ENCODE data around the gene AKT1. TPM values are rescaled to one million over a fixed set of nuclear protein-coding genes. Genes with fewer than 3 reads are reported as not detected.
A peak's percentile ranks its signal among the peaks of the same experiment; 100 is the strongest.
"Not testable (repeated sequence)": the region's sequence is repeated elsewhere in the genome, so short reads cannot be mapped to it uniquely, and the experiment has no call there.

AKT1 gene
- total RNA-seq, 1 donor from 2014 or later, result 191 TPM

DNA sequence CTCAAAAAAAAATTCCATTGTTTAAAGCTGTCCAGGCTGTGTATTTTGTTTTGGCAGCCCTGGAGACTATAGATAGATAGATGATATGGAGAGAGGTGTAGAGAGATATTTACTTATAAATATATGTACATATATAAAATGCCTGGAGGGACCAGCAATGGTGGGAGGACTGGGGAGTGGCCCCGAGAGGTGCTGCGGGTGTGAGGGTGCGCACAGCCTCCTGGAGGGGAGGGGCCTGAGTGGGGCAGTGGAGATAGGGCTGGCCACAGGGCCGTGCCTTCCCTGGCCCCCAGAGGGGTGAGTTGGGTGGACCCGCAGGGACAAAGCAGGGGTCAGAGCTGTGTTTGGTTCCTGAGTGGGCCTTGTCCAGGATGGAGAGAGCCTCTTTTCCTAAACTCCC lies 65.1 kb downstream of the AKT1 start:
- TF ChIP-seq, protein P1, sequence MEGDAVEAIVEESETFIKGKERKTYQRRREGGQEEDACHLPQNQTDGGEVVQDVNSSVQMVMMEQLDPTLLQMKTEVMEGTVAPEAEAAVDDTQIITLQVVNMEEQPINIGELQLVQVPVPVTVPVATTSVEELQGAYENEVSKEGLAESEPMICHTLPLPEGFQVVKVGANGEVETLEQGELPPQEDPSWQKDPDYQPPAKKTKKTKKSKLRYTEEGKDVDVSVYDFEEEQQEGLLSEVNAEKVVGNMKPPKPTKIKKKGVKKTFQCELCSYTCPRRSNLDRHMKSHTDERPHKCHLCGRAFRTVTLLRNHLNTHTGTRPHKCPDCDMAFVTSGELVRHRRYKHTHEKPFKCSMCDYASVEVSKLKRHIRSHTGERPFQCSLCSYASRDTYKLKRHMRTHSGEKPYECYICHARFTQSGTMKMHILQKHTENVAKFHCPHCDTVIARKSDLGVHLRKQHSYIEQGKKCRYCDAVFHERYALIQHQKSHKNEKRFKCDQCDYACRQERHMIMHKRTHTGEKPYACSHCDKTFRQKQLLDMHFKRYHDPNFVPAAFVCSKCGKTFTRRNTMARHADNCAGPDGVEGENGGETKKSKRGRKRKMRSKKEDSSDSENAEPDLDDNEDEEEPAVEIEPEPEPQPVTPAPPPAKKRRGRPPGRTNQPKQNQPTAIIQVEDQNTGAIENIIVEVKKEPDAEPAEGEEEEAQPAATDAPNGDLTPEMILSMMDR (IDR thresholded peaks at IDR 0.05; ENCODE audit: insufficient read depth, low read length, severe bottlenecking), result no peak
- Histone ChIP-seq H3K36me3 (ENCODE audit: control insufficient read depth, insufficient read depth, low read length) (peaks cover 1% of the 10 kb centered on the region), H3K27me3 (ENCODE audit: control insufficient read depth, insufficient read depth, low read length) (no peaks in the 10 kb centered on the region), H3K4me3 (ENCODE audit: low read depth, low read length) (no peak overlapping the region)
- FAIRE-seq, result no peak
- DNase-seq (ENCODE audit: low read depth), result no peak

DNA sequence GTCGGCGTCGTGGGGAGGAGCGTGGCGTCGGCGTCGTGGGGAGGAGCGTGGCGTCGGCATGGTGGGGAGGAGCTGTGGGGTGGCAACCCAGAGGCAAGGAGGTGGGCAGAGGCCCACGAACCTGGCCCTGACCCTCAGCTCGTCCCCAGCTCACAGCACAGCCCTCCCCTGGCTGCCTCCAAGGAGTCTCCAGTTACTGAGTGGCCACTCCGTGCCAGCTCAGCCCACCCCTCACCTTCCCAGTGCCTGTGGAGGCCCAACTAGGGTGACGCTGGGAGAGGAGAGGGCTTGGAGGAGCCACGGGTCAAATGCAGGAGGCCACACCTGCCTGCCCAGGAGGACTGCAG lies 65.7 kb downstream of the AKT1 start:
- no peak overlapping the region for H3K4me3 ChIP-seq (ENCODE audit: low read depth, low read length)
- FAIRE-seq (no peak), DNase-seq (ENCODE audit: low read depth) (no peak)
- no peaks in the 10 kb centered on the region for H3K36me3 ChIP-seq (ENCODE audit: control insufficient read depth, insufficient read depth, low read length)
- TF ChIP-seq, protein P1 (IDR thresholded peaks at IDR 0.05; ENCODE audit: insufficient read depth, low read length, severe bottlenecking), result no peak
- no peaks in the 10 kb centered on the region for H3K27me3 ChIP-seq (ENCODE audit: control insufficient read depth, insufficient read depth, low read length)

DNA sequence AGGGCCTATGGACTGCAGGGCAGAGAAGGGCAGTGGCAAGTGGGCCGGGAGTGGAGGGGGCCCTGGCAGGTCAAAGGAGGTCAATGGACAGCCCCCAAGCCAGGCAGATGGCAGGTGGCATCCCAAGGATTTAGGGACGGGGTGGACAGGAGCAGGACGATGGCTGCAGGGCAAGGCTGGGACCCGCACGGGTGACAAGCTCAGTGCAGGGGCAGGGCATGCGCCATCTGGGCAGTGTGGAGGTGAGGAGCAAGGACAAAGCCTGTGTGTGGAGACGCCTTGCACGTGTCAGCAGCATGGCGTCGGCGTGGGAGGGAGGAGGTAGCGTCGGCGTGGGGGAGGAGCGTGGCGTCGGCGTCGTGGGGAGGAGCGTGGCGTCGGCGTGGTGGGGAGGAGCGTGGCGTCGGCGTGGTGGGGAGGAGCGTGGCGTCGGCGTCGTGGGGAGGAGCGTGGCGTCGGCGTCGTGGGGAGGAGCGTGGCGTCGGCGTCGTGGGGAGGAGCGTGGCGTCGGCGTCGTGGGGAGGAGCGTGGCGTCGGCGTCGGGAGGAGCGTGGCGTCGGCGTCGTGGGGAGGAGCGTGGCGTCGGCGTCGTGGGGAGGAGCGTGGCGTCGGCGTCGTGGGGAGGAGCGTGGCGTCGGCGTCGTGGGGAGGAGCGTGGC lies 66.2 kb downstream of the AKT1 start:
- not testable (repeated sequence) for DNase-seq (ENCODE audit: low read depth); FAIRE-seq; H3K36me3 ChIP-seq (ENCODE audit: control insufficient read depth, insufficient read depth, low read length)

DNA sequence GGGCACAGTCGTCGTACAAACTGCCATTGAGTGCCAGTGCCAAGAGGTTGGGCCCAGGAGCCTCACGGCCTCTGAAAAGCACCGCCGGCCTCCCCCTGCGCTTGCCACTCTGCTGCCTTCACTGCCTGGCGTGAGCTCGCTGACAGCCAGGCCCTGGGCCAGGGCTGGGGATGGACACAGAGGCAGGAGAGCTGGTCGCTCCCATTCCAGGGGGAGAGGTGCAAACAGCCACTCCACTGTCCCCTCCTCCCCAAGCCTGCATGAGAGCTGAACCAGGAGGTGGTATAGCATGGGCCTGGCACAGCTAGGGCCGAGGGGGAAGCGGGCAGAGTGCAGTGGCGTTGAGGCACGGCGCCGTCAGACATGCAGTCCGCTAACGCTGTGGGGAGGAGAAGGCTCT lies 66.9 kb downstream of the AKT1 start:
- Histone ChIP-seq H3K27me3 (ENCODE audit: control insufficient read depth, insufficient read depth, low read length) (no peaks in the 10 kb centered on the region), H3K4me3 (ENCODE audit: low read depth, low read length) (no peak overlapping the region), H3K36me3 (ENCODE audit: control insufficient read depth, insufficient read depth, low read length) (no peaks in the 10 kb centered on the region)
- TF ChIP-seq, protein P1 (IDR thresholded peaks at IDR 0.05; ENCODE audit: insufficient read depth, low read length, severe bottlenecking), result no peak
- FAIRE-seq (no peak), DNase-seq (ENCODE audit: low read depth) (no peak)

More for the DNA sequence above, 66.2 kb downstream of the AKT1 start:
- H3K27me3 ChIP-seq (ENCODE audit: control insufficient read depth, insufficient read depth, low read length); H3K4me3 ChIP-seq (ENCODE audit: low read depth, low read length): not testable (repeated sequence)

DNA sequence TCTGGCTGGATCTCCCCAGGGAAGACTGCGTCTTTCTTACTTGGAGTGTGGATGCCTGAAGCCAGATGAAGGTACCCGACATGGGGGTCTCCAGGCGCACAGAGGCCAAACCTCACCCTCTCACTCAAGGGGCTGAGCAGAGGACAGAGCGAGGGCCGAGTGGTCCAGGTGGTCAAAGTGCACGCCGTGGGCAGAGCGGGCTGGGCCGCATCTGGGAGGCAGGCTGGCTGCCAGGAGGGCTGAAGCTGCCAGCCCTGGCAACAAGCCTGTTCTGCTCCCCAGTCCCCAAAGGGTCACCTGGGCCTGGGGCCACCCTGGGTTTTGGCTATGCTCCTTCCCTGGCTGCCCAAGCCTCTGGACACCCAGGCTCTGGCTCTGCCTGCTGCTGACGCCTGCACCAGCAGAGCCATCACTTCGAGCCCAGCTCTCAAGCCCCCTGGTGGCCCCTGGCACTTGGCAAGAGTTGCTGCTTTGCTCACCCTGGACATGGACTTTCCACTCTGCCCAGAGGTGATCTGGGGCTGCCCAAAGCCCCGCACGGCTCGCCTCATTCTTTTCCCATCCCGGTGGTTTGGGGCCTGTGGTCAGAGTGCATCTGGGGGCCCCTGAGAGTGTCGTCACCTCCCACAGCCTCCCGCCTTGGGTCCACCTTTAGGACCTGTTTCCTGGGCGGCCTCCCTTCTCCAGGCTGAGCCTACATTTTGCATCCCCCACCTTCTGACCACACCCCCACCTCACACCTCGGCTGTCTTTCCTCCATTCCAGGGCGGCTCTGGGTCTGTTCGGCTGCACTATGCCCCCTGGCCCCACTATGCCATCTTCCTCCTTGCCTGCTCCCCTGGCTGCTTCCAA lies 68.7 kb downstream of the AKT1 start:
- FAIRE-seq (no peak), DNase-seq (ENCODE audit: low read depth) (no peak)
- TF ChIP-seq, protein P1 (IDR thresholded peaks at IDR 0.05; ENCODE audit: insufficient read depth, low read length, severe bottlenecking), result peak; percentile 10
- Histone ChIP-seq H3K27me3 (ENCODE audit: control insufficient read depth, insufficient read depth, low read length) (no peaks in the 10 kb centered on the region), H3K4me3 (ENCODE audit: low read depth, low read length) (no peak overlapping the region), H3K36me3 (ENCODE audit: control insufficient read depth, insufficient read depth, low read length) (peaks cover 3% of the 10 kb centered on the region)

DNA sequence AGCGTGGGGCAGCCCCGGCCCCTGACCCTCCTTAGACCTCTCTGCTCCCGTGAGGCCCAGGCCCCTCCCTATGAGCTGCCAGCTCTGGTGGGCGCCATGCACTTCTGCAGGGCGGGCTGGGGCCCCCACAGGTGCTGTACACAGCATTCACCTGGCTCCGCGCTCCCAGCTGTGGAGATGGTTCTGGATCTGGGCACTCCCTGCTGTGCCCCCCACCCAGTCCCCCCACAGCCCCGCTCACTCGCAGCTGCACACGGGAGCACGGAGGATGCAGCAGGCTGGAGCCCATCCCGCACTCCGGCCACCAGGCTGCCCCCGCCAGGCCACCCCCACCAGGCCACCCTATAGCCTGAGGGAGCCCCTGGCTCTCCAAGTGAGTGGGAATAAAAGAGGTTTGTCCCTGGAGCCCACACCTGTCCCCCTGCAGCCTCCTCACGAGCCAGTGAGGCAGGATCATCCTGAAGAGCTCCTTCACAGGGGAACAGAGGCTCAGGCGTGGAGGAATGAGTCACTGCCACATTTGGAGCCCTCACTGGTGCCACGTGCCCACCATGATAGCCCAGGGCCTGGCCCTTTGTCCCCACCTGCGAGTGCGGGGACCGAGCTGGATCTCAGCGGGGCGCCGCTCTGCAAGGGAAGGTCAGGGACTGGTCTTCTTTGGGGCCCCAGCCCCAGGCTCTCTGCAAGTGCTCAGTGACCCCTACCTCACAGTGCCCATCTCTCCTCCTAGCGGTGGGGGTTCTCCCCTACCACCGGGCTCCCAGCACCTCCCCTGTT lies 69.6 kb downstream of the AKT1 start:
- H3K27me3 ChIP-seq (ENCODE audit: control insufficient read depth, insufficient read depth, low read length), result no peaks in the 10 kb centered on the region
- H3K4me3 ChIP-seq (ENCODE audit: low read depth, low read length), result no peak overlapping the region
- FAIRE-seq (no peak), DNase-seq (ENCODE audit: low read depth) (no peak)
- TF ChIP-seq, protein P1 (IDR thresholded peaks at IDR 0.05; ENCODE audit: insufficient read depth, low read length, severe bottlenecking), result no peak
- H3K36me3 ChIP-seq (ENCODE audit: control insufficient read depth, insufficient read depth, low read length), result peaks cover 8% of the 10 kb centered on the region
